Activated CD4-positive, alpha-beta memory T cell treated with anti-CD3 and anti-CD28 coated beads for 36 hours (primary cell): ENCODE results near the gene EXOC6. TPM values are rescaled to one million over a fixed set of nuclear protein-coding genes. Genes with fewer than 3 reads are reported as not detected.

Source experiments
- CTCF ChIA-PET: fragments of 350-600 bp; sonication (Branson Sonifier 250); formaldehyde crosslinking; loops from one replicate; lab custom pipeline; 2021; ENCODE audit warnings: antibody characterized with exemption, inconsistent platforms; lab: Charles Lee
- POLR2A ChIA-PET: fragments of 350-600 bp; sonication (Branson Sonifier 250); formaldehyde crosslinking; loops from one replicate; lab custom pipeline; 2021; ENCODE audit warnings: antibody characterized with exemption; lab: Charles Lee
- DNase-seq: peaks from one replicate; pipeline ENCODE4 v3.0.0-alpha.2; 2020
- H3K27ac Mint-ChIP-seq: one replicate; pipeline ENCODE4 v1.8.0; 2021; ENCODE audit warnings: mixed read lengths
- H3K27me3 Mint-ChIP-seq: one replicate; pipeline ENCODE4 v1.8.0; 2021; ENCODE audit warnings: mixed read lengths
- H3K36me3 Mint-ChIP-seq: one replicate; pipeline ENCODE4 v1.8.0; 2021; ENCODE audit warnings: mixed read lengths
- H3K4me1 Mint-ChIP-seq: one replicate; pipeline ENCODE4 v1.8.0; 2021; ENCODE audit warnings: low read depth, mixed read lengths
- H3K4me3 Mint-ChIP-seq: one replicate; pipeline ENCODE4 v1.8.0; 2021; ENCODE audit warnings: mild to moderate bottlenecking, mixed read lengths
- H3K9me3 Mint-ChIP-seq: one replicate; pipeline ENCODE4 v1.8.0; 2021; ENCODE audit warnings: mixed read lengths
- intact Hi-C: fragments of 100-400 bp; cut with micrococcal nuclease; formaldehyde crosslinking; loops from one replicate; pipeline ENCODE4 v1.15.1; 2023
- total RNA-seq, 2 experiments: library from RNA; stranded (reverse); gene quantifications; one replicate each; pipeline ENCODE4 v1.2.3, GENCODE V29; 2021

Gene EXOC6
- total RNA-seq, 2 experiments from 2014 or later = 10.7 to 10.8 TPM

DNA sequence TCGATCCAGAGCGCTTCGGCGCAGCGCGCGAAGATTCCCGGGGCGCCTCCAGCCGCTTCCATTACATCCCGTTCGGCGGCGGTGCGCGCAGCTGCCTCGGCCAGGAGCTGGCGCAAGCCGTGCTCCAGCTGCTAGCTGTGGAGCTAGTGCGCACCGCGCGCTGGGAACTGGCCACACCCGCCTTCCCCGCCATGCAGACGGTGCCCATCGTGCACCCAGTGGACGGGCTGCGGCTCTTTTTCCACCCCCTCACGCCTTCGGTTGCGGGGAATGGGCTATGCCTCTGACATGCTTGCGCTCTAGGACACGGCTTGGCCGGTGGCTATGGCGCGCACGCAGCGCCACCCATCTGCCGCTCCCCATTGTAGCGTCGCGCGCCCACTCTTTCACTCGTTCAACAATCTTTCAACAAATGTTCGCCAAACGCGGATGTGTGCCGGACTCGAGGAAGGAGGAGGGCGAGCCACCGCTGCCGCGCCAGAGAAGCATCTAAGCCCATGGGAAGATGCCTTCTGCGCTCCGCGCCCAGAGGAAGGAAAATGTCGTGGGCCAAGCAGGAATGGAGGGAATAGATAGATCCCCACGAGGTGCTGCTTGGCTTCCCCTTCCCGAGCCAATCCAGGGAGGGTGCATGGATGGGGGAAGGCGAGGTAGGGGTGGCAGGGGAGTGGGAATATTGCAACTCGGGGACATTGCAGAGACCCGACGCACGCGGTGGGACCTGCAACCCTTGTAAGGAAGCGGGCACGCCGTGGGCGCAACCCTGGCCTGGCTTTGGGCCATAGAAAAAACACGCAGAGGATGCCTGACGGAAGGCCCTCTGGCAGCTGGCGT is 220.3 kb downstream of the EXOC6 start:
- Mint-ChIP-seq H3K27me3 (peaks cover 82% of the 10 kb centered on the region), H3K4me3 (no peak overlapping the region), H3K4me1 (peaks cover 23% of the 10 kb centered on the region), H3K9me3 (no peaks in the 10 kb centered on the region), H3K36me3 (no peaks in the 10 kb centered on the region), H3K27ac (no peak overlapping the region)
- intact Hi-C loops = loop anchor here (2.0 to 10.0 kb wide), 2 partner anchors 104 to 184 kb away; no protein-coding TSS in a partner anchor
- no peak for DNase-seq
- POLR2A ChIA-PET = no interaction called here
- CTCF ChIA-PET = interaction anchor here (1.2 to 1.9 kb wide), 3 partner anchors 10 to 225 kb away, joined by 4 to 8 read pairs (median 4); no protein-coding TSS in a partner anchor

DNA sequence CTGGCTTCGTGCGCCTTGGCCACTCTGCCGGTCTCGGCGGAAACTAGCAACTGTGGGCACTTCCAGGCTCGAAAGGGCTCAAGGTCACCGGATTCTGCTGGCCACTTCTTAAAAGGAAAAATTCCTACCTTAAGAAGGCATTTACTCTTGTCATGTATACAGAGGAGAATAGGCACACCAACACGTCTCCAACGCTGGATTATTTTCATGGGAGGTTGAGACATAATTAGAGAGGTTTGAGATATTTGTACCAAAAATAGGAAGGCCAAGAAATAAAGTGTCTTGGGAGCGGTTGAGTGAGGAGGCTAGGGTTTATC is 220.9 kb downstream of the EXOC6 start:
- Mint-ChIP-seq H3K4me3 (no peak overlapping the region), H3K27me3 (peaks cover 78% of the 10 kb centered on the region), H3K36me3 (no peaks in the 10 kb centered on the region), H3K27ac (no peak overlapping the region), H3K4me1 (peaks cover 24% of the 10 kb centered on the region), H3K9me3 (no peaks in the 10 kb centered on the region)
- no peak for DNase-seq
- intact Hi-C loops = loop anchor here (2.0 to 10.0 kb wide), 2 partner anchors 104 to 184 kb away; no protein-coding TSS in a partner anchor
- POLR2A ChIA-PET = no interaction called here
- CTCF ChIA-PET = interaction anchor here (1.1 to 1.9 kb wide), 2 partner anchors 104 to 226 kb away, joined by 4 to 5 read pairs; no protein-coding TSS in a partner anchor

DNA sequence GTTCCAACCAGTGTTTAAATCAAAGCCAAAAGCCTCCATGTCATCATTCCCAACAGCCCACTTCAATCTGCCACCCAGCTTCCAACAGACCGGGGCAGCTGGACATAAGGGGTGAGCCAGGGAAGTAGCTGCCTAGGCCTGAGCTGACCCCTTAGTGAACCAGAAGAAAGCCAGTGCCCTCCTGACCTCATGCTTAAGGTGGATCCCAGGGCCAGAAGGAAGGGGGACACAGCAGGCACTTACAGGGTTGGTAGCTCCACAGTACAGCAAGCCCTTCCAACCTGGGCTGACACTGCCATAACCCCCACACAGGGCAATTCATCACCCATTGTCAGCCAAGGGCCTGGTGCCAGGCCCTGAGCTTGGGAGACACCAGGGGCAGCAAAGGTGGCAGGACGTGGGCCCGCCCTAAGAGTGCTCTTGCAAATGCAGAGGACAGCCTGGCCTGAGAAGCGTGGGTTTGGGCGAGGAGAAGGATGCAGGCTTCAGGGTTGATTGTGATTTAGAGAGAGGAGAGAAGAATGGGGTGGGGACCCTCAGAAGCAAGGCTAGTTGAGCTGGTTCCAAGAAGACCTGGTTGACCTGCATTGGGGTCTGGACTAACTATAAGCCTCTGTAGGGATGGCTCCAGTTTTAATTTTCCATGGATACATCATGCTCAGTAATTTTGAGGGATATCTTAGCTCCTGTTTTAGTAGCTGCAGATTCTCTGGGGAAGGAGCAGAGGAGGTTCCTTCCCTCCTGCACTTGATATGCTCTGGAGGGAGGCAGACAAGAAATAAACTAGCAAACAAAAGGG is 222.3 kb downstream of the EXOC6 start:
- no peak overlapping the region for H3K4me3 Mint-ChIP-seq
- POLR2A ChIA-PET = no interaction called here
- no peaks in the 10 kb centered on the region for H3K9me3 Mint-ChIP-seq
- no peak for DNase-seq
- intact Hi-C loops = loop anchor here (10.0 kb wide), 1 partner anchor 376 kb away; no protein-coding TSS in a partner anchor
- CTCF ChIA-PET = interaction anchor here (1.0 to 1.7 kb wide), 3 partner anchors 8 to 105 kb away, joined by 3 to 6 read pairs (median 5); no protein-coding TSS in a partner anchor
- peaks cover 78% of the 10 kb centered on the region for H3K27me3 Mint-ChIP-seq
- no peak overlapping the region for H3K27ac Mint-ChIP-seq
- no peaks in the 10 kb centered on the region for H3K36me3 Mint-ChIP-seq
- peaks cover 34% of the 10 kb centered on the region for H3K4me1 Mint-ChIP-seq

DNA sequence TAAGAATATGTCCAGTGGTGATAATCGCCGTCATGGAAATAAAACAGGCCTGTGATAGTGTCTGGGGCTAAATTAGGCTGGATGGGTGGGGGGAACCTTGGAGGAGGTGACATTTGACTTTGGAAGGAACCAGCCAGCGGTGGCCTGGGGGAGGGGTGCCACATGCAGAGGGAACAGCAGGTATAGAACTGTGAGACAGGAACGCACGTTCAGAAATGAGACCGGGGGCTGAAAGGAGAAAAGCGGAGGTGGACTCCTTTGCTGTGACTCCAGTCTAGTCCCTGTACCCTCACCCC is 222.8 kb downstream of the EXOC6 start:
- Mint-ChIP-seq H3K27ac (no peak overlapping the region), H3K4me1 (peaks cover 36% of the 10 kb centered on the region), H3K4me3 (no peak overlapping the region), H3K36me3 (no peaks in the 10 kb centered on the region), H3K27me3 (peaks cover 81% of the 10 kb centered on the region), H3K9me3 (no peaks in the 10 kb centered on the region)
- ChIA-PET POLR2A (no interaction called here), CTCF (interaction anchor here (1.7 kb wide), 1 partner anchor 9 kb away, joined by 6 read pairs; no protein-coding TSS in a partner anchor)
- DNase-seq = no peak
- intact Hi-C loops = loop anchor here (10.0 kb wide), 1 partner anchor 376 kb away; no protein-coding TSS in a partner anchor

DNA sequence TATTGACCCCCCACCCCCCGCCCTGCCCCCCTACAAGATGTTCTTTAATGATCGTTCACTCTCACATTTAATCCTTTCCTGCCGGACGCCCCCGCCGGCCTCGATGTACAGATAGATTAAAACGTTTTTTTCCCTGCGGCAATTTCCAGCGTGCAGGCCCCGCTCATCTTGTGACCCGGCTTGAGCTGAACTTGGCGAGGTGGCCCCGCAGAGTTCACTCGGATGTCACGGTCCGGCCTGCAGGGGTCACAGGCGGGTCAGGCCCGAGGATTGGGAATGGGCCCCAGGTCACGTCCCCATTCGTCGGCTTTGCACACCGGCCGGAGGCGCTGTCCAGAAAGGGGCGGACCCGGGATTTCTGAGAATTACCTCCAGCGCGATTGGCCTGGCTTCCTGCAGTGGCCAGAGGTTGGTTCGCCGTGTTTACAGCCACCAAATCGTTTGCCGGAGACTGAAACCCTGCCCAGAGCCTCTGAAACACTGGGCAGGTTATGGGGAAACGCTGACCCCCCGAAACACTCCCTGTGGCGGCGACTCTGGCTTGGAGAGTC is 223.4 kb downstream of the EXOC6 start:
- H3K4me3 Mint-ChIP-seq = no peak overlapping the region
- H3K9me3 Mint-ChIP-seq = no peaks in the 10 kb centered on the region
- POLR2A ChIA-PET = no interaction called here
- CTCF ChIA-PET = interaction anchor here (1.5 to 1.7 kb wide), 2 partner anchors 7 to 9 kb away, joined by 4 to 6 read pairs; no protein-coding TSS in a partner anchor
- no peaks in the 10 kb centered on the region for H3K36me3 Mint-ChIP-seq
- intact Hi-C loops = loop anchor here (10.0 kb wide), 1 partner anchor 377 kb away; no protein-coding TSS in a partner anchor
- H3K27me3 Mint-ChIP-seq = peaks cover 81% of the 10 kb centered on the region
- H3K4me1 Mint-ChIP-seq = peaks cover 36% of the 10 kb centered on the region
- DNase-seq = no peak
- no peak overlapping the region for H3K27ac Mint-ChIP-seq

DNA sequence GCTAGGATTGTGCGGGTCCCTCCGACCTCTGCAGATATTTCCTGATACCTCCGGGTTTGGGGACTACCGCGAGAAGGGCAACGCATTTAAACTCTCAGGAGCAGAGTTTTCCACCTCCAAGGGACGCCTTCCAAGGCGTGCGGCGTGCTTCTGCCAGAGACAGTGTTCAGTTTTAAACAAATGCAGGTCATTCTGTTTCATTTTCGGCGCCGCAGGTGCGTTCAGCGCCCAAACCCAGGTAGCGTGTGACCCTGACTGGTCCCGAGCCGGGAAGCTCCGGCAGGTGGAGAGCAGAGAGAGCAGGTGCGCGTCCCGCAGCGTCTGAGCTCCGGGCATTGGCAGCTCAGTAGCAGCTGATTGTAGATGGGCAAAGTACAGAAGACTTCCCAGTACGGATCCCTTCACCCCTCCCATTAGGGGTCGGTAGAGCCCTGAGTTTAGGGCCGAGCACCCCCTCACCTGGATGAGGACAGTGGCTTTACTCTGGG is 223.9 kb downstream of the EXOC6 start:
- intact Hi-C loops = loop anchor here (10.0 kb wide), 1 partner anchor 377 kb away; no protein-coding TSS in a partner anchor
- DNase-seq = no peak
- Mint-ChIP-seq H3K27me3 (peaks cover 77% of the 10 kb centered on the region), H3K4me1 (peaks cover 36% of the 10 kb centered on the region), H3K36me3 (no peaks in the 10 kb centered on the region), H3K27ac (no peak overlapping the region), H3K4me3 (peak overlapping the region; percentile 44), H3K9me3 (no peaks in the 10 kb centered on the region)
- CTCF ChIA-PET = interaction anchor here (1.1 to 1.5 kb wide), 2 partner anchors 8 to 410 kb away, joined by 3 to 4 read pairs; partner anchors contain the start of gene MYOF
- POLR2A ChIA-PET = no interaction called here

DNA sequence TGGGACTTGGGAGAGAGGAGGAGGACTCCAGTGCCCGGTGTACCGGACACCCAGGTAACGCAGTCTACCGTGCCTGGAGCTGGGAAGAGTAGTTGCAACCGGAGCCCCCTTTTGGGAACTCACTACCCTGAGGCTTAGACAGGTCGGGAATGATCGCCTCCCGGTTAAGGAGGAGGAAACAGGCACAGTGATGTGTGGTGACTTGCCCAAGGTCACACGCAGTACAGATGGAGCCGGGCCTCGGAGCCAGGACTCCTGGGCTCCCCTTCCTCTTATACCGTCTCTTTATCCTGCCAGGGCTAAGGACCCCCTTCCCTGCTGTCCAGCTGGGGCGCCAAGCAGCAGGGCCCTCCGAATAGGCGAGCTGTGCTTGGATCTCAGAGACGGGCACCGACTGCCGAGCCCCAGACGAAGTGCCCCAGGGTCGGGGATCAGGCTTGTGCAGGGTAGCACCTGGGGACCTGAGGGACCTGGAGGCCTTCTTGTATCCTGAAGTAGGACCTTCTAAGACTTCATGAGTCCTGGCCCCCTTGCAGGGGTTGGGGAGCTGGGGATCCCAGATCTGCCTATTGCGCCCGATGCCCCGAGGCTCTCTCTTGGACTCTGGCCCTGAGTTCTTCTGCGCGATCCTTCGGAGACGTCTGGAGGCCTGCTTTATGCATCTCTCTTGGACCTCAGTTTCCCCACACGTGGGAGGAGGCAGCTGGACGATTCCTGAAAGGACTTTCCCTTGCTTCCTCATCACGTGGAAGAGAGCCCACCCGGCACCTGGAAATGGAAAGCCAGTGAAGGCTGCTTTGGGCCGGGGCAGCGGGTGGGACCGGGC is 224.6 kb downstream of the EXOC6 start:
- H3K36me3 Mint-ChIP-seq = no peaks in the 10 kb centered on the region
- DNase-seq = no peak
- POLR2A ChIA-PET = no interaction called here
- H3K9me3 Mint-ChIP-seq = no peaks in the 10 kb centered on the region
- CTCF ChIA-PET = interaction anchor here (1.1 to 1.5 kb wide), 3 partner anchors 9 to 409 kb away, joined by 3 to 4 read pairs (median 3); partner anchors contain the start of gene MYOF
- H3K27ac Mint-ChIP-seq = no peak overlapping the region
- peak overlapping the region; percentile 44 for H3K4me3 Mint-ChIP-seq
- H3K27me3 Mint-ChIP-seq = peaks cover 76% of the 10 kb centered on the region
- peaks cover 36% of the 10 kb centered on the region for H3K4me1 Mint-ChIP-seq
- intact Hi-C loops = loop anchor here (10.0 kb wide), 1 partner anchor 378 kb away; no protein-coding TSS in a partner anchor

DNA sequence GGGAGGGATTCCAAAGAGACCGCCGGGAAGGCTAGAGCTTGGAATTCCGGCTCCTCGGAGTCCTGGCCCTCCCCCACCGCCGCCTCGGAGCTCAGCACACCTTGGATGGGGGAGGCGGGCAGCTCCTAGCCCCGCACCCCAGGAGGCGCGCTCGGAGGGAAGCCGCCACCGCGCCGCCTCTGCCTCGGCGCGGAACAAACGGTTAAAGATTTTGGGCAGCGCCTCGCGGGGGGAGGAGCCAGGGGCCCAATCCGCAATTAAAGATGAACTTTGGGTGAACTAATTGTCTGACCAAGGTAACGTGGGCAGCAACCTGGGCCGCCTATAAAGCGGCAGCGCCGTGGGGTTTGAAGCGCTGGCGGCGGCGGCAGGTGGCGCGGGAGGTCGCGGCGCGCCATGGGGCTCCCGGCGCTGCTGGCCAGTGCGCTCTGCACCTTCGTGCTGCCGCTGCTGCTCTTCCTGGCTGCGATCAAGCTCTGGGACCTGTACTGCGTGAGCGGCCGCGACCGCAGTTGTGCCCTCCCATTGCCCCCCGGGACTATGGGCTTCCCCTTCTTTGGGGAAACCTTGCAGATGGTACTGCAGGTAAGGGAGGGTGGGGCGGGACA is 225.3 kb downstream of the EXOC6 start, which contains the start of gene CYP26A1:
TSS of gene CYP26A1 (plus strand) at position 355 of the 608 bp plus-strand sequence. CDS start at position 397, 42 bp downstream.
- DNase-seq = no peak
- Mint-ChIP-seq H3K4me1 (peaks cover 33% of the 10 kb centered on the region), H3K27ac (no peak within 1 kb of the TSS), H3K9me3 (no peaks in the 10 kb centered on the region), H3K4me3 (peak within 1 kb of the TSS; percentile 63), H3K36me3 (no peaks in the 10 kb centered on the region), H3K27me3 (peaks cover 75% of the 10 kb centered on the region)
- CTCF ChIA-PET = interaction anchor here (1.1 to 1.5 kb wide), 3 partner anchors 9 to 409 kb away, joined by 3 to 4 read pairs (median 3); partner anchors contain the start of gene MYOF
- intact Hi-C loops = loop anchor here (10.0 kb wide), 1 partner anchor 379 kb away; no protein-coding TSS in a partner anchor
- POLR2A ChIA-PET = no interaction called here

DNA sequence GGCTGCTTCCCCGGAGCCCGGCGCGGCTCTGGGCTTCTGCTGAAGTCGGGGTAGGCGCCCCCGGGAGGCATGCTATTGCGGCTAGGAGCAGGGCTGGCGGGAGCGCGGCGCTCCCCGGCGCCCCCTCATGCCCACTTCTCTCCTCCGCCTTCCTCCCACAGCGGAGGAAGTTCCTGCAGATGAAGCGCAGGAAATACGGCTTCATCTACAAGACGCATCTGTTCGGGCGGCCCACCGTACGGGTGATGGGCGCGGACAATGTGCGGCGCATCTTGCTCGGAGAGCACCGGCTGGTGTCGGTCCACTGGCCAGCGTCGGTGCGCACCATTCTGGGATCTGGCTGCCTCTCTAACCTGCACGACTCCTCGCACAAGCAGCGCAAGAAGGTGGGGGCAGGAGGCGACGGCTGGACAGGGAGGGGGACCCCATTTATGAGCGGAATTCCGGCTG is 225.9 kb downstream of the EXOC6 start:
- H3K36me3 Mint-ChIP-seq = no peaks in the 10 kb centered on the region
- CTCF ChIA-PET = interaction anchor here (1.2 to 2.2 kb wide), 2 partner anchors 10 to 12 kb away, joined by 3 to 6 read pairs; no protein-coding TSS in a partner anchor
- H3K4me1 Mint-ChIP-seq = peaks cover 32% of the 10 kb centered on the region
- peak overlapping the region; percentile 63 for H3K4me3 Mint-ChIP-seq
- no peak overlapping the region for H3K27ac Mint-ChIP-seq
- intact Hi-C loops = loop anchor here (10.0 kb wide), 1 partner anchor 379 kb away; no protein-coding TSS in a partner anchor
- no peaks in the 10 kb centered on the region for H3K9me3 Mint-ChIP-seq
- peaks cover 70% of the 10 kb centered on the region for H3K27me3 Mint-ChIP-seq
- POLR2A ChIA-PET = no interaction called here
- DNase-seq = no peak
